Measurements from ENCODE around the gene ABCA13.

ABCA13 gene

GRCh38 chr7:48250441-48250951 lies 79.2 kb downstream of the ABCA13 start:
- no peak for ATAC-seq
- Mint-ChIP-seq H3K9me3 (no peaks in the 10 kb centered on the region), H3K27me3 (peaks cover 6% of the 10 kb centered on the region), H3K27ac (no peak overlapping the region), H3K4me3 (no peak overlapping the region), H3K4me1 (peaks cover 7% of the 10 kb centered on the region)
- no peak for DNase-seq

GRCh38 chr7:48251766-48252165 lies 80.5 kb downstream of the ABCA13 start:
- DNase-seq (no peak), ATAC-seq (peak; percentile 79)
- H3K4me3 Mint-ChIP-seq: no peak overlapping the region
- H3K27me3 Mint-ChIP-seq: peaks cover 8% of the 10 kb centered on the region
- H3K4me1 Mint-ChIP-seq: peaks cover 7% of the 10 kb centered on the region
- H3K27ac Mint-ChIP-seq: no peak overlapping the region
- H3K9me3 Mint-ChIP-seq: peaks cover 0 to 2% of the 10 kb centered on the region in 2 donors

- no peak for ATAC-seq
- no peak overlapping the region for H3K27ac Mint-ChIP-seq
- H3K27me3 Mint-ChIP-seq: peaks cover 17% of the 10 kb centered on the region
Measured at GRCh38 chr7:48252995-48253394, 81.7 kb downstream of the ABCA13 start.

DNA sequence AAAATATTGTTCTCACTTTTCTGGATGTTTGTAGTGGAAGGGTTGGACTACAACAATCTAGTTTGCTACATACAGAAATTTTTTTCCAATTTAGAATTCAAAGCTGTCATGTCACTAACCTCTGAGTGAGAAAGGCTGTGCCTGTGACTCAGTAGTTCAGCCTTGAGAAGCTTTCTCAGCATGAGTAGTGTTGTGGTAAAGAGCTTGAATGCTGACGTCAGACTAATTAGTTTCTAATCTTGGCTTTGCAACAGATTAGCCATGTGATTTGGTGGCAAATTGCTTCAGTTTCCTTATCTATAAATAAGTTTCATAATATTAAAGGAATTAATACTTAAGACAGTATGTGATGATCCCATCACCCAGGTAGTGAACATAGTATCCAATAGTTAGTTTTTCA lies 83.8 kb downstream of the ABCA13 start:
- H3K4me3 Mint-ChIP-seq: peak overlapping the region in 1 of 2 donors; percentile 44
- peaks cover 17% of the 10 kb centered on the region for H3K27me3 Mint-ChIP-seq
- H3K4me1 Mint-ChIP-seq: peaks cover 7% of the 10 kb centered on the region
- peak; percentile 85 for ATAC-seq
- DNase-seq: peak in 1 of 2 donors; percentile 15
- H3K9me3 Mint-ChIP-seq: peaks cover 0 to 7% of the 10 kb centered on the region in 2 donors
- no peak overlapping the region for H3K27ac Mint-ChIP-seq

More at GRCh38 chr7:48252995-48253394, 81.7 kb downstream of the ABCA13 start:
- Mint-ChIP-seq H3K4me3 (no peak overlapping the region), H3K9me3 (peaks cover 0 to 7% of the 10 kb centered on the region in 2 donors), H3K4me1 (peaks cover 7% of the 10 kb centered on the region)
- no peak for DNase-seq

- no peak overlapping the region for H3K4me3 Mint-ChIP-seq
- peaks cover 17% of the 10 kb centered on the region for H3K27me3 Mint-ChIP-seq
- H3K9me3 Mint-ChIP-seq: peaks cover 0 to 7% of the 10 kb centered on the region in 2 donors
- DNase-seq: no peak
- ATAC-seq: no peak
- no peak overlapping the region for H3K27ac Mint-ChIP-seq
- no peaks in the 10 kb centered on the region for H3K4me1 Mint-ChIP-seq
Measured at GRCh38 chr7:48259463-48260280, 88.4 kb downstream of the ABCA13 start.

- no peak overlapping the region for H3K27ac Mint-ChIP-seq
- H3K4me3 Mint-ChIP-seq: no peak overlapping the region
- no peaks in the 10 kb centered on the region for H3K4me1 Mint-ChIP-seq
- no peak for ATAC-seq
- no peak for DNase-seq
- peaks cover 0 to 6% of the 10 kb centered on the region in 2 donors for H3K9me3 Mint-ChIP-seq
- peaks cover 10% of the 10 kb centered on the region for H3K27me3 Mint-ChIP-seq
Measured at GRCh38 chr7:48261696-48262095, 90.4 kb downstream of the ABCA13 start.

GRCh38 chr7:48262606-48263310 lies 91.5 kb downstream of the ABCA13 start:
- DNase-seq: no peak
- H3K9me3 Mint-ChIP-seq: no peaks in the 10 kb centered on the region
- H3K4me3 Mint-ChIP-seq: no peak overlapping the region
- ATAC-seq: no peak
- H3K27ac Mint-ChIP-seq: no peak overlapping the region
- no peaks in the 10 kb centered on the region for H3K4me1 Mint-ChIP-seq
- H3K27me3 Mint-ChIP-seq: no peaks in the 10 kb centered on the region

DNA sequence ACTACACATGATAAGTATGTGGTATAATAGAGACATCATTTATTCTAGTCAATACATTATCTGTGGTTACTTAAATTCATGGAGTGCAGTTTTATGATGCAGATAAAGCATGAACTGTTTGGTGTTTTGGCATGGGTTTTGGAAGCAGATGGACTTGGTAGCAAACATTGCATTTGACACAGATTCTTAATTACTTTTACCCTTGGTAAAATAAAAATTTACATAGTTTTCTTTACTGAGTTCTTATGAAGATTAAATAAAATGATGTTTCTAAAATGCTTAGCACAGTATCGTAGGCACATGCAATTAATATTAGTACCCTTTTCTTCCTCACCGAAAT lies 92.0 kb downstream of the ABCA13 start:
- Mint-ChIP-seq H3K4me3 (no peak overlapping the region), H3K27me3 (no peaks in the 10 kb centered on the region), H3K9me3 (no peaks in the 10 kb centered on the region), H3K4me1 (no peaks in the 10 kb centered on the region), H3K27ac (no peak overlapping the region)
- no peak for ATAC-seq
- DNase-seq: no peak

DNA sequence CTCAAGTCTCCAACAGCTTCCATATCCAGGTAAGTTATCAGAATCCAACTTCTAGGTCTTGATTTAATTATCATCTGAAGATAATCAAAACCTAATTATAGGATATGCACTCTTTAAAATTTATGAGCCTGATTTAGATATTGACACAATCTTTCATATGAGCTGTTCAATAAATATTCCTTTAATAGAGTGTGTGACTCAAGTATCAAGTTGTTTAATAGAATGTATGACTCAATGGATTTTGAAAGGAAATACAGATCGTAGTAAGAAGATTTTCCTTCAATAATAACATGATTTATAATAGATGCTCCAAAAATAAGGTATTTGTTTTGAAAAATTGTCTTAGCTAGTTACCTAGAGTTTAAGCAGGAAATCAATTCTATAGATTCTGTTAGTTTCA lies 97.8 kb downstream of the ABCA13 start:
- Mint-ChIP-seq H3K27ac (no peak overlapping the region), H3K27me3 (peaks cover 7% of the 10 kb centered on the region), H3K4me1 (no peaks in the 10 kb centered on the region), H3K4me3 (no peak overlapping the region), H3K9me3 (no peaks in the 10 kb centered on the region)
- ATAC-seq: no peak
- DNase-seq: no peak

DNA sequence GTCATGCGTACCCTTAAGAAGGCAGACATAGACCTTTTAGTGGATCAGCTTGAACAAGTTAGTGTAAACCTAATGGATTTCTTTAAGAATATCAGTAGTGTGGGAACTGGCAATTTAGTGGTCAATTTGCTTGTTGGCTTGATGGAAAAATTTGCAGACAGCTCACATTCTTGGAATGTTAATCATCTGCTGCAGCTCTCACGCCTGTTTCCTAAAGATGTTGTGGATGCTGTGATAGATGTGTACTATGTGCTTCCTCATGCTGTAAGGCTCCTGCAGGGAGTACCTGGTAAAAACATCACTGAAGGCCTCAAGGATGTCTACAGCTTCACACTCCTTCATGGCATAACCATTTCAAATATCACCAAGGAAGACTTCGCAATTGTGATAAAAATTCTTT lies 103.4 kb downstream of the ABCA13 start:
- Mint-ChIP-seq H3K27me3 (peaks cover under 1% of the 10 kb centered on the region), H3K27ac (no peak overlapping the region), H3K4me3 (no peak overlapping the region), H3K4me1 (no peaks in the 10 kb centered on the region), H3K9me3 (no peaks in the 10 kb centered on the region)
- ATAC-seq (no peak), DNase-seq (no peak)

DNA sequence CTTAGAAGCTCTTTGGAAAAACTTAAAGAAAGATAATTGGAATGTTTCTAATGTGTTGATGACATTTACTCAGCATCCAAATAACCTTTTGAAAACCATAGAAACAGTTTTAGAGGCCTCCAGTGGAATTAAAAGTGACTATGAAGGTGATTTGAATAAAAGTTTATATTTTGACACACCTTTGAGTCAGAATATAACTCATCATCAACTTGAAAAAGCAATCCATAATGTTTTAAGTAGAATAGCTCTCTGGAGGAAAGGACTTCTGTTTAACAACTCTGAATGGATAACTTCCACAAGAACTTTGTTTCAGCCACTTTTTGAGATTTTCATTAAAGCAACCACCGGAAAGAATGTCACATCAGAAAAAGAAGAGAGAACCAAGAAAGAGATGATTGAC lies 108.2 kb downstream of the ABCA13 start:
- no peaks in the 10 kb centered on the region for H3K9me3 Mint-ChIP-seq
- ATAC-seq: no peak

DNA sequence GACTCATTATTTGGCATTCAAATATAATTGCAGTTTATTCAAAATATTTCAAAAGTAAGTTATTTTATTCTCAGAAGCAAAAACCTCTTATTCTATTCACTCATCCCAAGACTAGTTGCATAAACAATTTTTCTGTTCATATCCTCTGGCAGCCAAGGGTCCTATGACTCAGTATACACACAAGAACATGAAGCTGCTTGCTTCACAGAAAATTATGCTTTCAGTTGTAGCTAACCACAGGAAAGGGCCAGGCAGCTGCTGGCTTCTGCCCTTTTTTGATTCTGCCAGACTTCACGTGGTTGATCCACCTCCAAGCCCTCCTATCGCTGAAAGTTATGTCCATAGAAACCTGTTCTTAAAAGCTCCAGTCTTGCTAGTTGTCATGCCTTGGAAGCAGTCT lies 108.8 kb downstream of the ABCA13 start:
- Mint-ChIP-seq H3K27ac (no peak overlapping the region), H3K4me3 (no peak overlapping the region), H3K4me1 (no peaks in the 10 kb centered on the region), H3K27me3 (peaks cover 27% of the 10 kb centered on the region), H3K9me3 (no peaks in the 10 kb centered on the region)
- DNase-seq (no peak), ATAC-seq (peak; percentile 59)

More for the DNA sequence above, 108.2 kb downstream of the ABCA13 start:
- Mint-ChIP-seq H3K27me3 (peaks cover 22% of the 10 kb centered on the region), H3K4me1 (no peaks in the 10 kb centered on the region), H3K27ac (no peak overlapping the region), H3K4me3 (no peak overlapping the region)
- no peak for DNase-seq

- no peak overlapping the region for H3K27ac Mint-ChIP-seq
- peaks cover 40% of the 10 kb centered on the region for H3K27me3 Mint-ChIP-seq
- ATAC-seq (no peak), DNase-seq (no peak)
- H3K4me3 Mint-ChIP-seq: no peak overlapping the region
- H3K9me3 Mint-ChIP-seq: no peaks in the 10 kb centered on the region
- H3K4me1 Mint-ChIP-seq: no peaks in the 10 kb centered on the region
Measured at GRCh38 chr7:48285373-48285772, 114.1 kb downstream of the ABCA13 start.

GRCh38 chr7:48286836-48287235 lies 115.6 kb downstream of the ABCA13 start:
- Mint-ChIP-seq H3K9me3 (no peaks in the 10 kb centered on the region), H3K4me1 (no peaks in the 10 kb centered on the region), H3K27me3 (peaks cover 40% of the 10 kb centered on the region), H3K4me3 (no peak overlapping the region), H3K27ac (peak overlapping the region in 1 of 2 donors; percentile 80)
- ATAC-seq (peak; percentile 28), DNase-seq (no peak)

DNA sequence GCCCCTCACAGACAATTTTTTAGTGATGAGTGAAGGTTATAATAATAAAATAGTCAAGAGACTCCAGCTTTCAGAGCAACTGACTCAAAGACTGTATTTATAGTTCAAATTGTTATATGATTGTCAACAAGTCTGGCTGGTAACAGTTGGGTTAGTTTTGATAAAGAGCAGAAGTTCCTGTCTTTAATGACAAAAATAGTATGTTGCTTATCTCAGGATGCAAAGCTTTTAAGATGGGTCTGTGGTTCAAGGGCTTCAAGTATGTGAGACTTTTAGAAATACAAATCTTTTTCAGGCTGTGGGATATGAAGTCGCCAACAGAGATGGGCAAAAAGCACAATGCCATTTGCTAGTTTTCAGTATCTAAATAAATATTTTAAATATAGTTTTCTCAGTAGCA lies 118.4 kb downstream of the ABCA13 start:
- no peak overlapping the region for H3K4me3 Mint-ChIP-seq
- H3K27ac Mint-ChIP-seq: no peak overlapping the region
- H3K4me1 Mint-ChIP-seq: peaks cover 5% of the 10 kb centered on the region
- ATAC-seq: no peak
- DNase-seq: no peak
- H3K27me3 Mint-ChIP-seq: peaks cover 24% of the 10 kb centered on the region
- H3K9me3 Mint-ChIP-seq: no peaks in the 10 kb centered on the region

- Mint-ChIP-seq H3K4me3 (no peak overlapping the region), H3K4me1 (peaks cover 5% of the 10 kb centered on the region), H3K27ac (no peak overlapping the region), H3K9me3 (no peaks in the 10 kb centered on the region), H3K27me3 (peaks cover 7% of the 10 kb centered on the region)
- ATAC-seq (no peak), DNase-seq (no peak)
Measured at GRCh38 chr7:48292949-48293348, 121.7 kb downstream of the ABCA13 start.
